ENCODE results near the gene ZKSCAN2. TPM values are rescaled to one million over a fixed set of nuclear protein-coding genes. Genes with fewer than 3 reads are reported as not detected.
A peak's percentile ranks its signal among the peaks of the same experiment; 100 is the strongest.

Gene ZKSCAN2
- total RNA-seq, 1 experiment from 2014 or later = 4.5 TPM

DNA sequence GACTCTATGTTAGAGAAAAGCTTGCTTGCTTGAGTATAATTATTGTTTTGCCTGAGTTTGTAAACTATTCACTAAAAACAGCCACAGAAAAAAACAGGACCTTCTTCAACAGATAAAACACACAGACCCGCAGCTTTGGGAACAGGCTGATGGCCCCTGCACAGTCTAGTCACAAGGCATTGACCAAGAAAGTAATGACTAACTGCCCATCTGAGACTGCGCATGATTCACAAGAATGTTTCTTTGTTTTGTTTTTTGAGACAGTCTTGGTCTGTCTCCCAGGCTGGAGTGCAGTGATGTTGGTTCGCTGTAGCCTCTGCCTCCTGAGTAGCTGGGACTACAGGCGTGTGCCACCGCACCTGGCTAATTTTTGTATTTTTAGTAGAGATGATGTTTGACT, 2.8 kb upstream of the ZKSCAN2 start:
- CTCF ChIA-PET = no interaction called here
- no peaks in the 10 kb centered on the region; the same call in 1 of the 2 replicates for H3K9me2 ChIP-seq (ENCODE audit: insufficient read depth)

DNA sequence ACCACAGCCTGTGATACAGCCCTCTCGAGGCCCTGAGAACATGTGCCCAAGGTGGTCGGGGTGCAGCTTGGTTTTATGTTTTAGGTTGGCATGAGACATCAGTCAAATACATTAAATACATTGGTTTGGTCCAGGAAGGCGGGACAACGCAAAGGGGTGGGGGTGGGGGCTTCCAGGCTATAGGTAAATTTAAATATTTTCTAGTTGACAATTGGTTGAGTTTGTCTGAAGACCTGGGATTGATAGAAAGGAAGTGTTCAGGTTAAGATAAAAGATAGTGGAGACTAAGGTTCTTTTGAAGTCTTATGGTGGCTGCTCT, 1.2 kb upstream of the ZKSCAN2 start:
- Histone ChIP-seq H3K4me3 (peak overlapping the region; percentile 89), H3K4me2 (peak overlapping the region; percentile 97), H2AFZ (peak overlapping the region; percentile 91; the same call in 1 of the 2 replicates), H3K36me3 (ENCODE audit: low read depth) (no peaks in the 10 kb centered on the region), H3K27ac (peak overlapping the region; percentile 96), H3K4me1 (replicated peaks; ENCODE audit: insufficient read depth) (peaks cover 21% of the 10 kb centered on the region), H3F3A (ENCODE audit: insufficient read depth, low read depth) (peaks cover 5% of the 10 kb centered on the region; the same call in 1 of the 2 replicates), H4K20me1 (ENCODE audit: insufficient read depth) (peaks cover 44% of the 10 kb centered on the region), H3K9me3 (ENCODE audit: insufficient read depth, low read depth) (no peaks in the 10 kb centered on the region), H3K9me2 (ENCODE audit: insufficient read depth) (no peaks in the 10 kb centered on the region; the same call in 1 of the 2 replicates), H3K79me2 (ENCODE audit: low read depth) (peaks cover 58% of the 10 kb centered on the region), H3K27me3 (ENCODE audit: insufficient read depth, low read depth) (no peaks in the 10 kb centered on the region)
- BruUV-seq (replicated peaks) = no TSS peak
- intact Hi-C loops (cut with micrococcal nuclease; ENCODE audit: unreplicated experiment) = loop anchor here (5.0 to 10.0 kb wide), 3 partner anchors 107 to 722 kb away; partner anchors contain the start of gene RBBP6
- DNase-seq = no peak
- POLR2A ChIA-PET (ENCODE audit: unreplicated experiment) = interaction anchor here (0.5 to 0.6 kb wide), 3 partner anchors 8 to 127 kb away, joined by 3 to 6 read pairs (median 3); no protein-coding TSS in a partner anchor
- CTCF ChIA-PET = interaction anchor here (0.7 kb wide), 1 partner anchor 1911 kb away, joined by 10 read pairs; no protein-coding TSS in a partner anchor
- TF ChIP-seq, protein P1, sequence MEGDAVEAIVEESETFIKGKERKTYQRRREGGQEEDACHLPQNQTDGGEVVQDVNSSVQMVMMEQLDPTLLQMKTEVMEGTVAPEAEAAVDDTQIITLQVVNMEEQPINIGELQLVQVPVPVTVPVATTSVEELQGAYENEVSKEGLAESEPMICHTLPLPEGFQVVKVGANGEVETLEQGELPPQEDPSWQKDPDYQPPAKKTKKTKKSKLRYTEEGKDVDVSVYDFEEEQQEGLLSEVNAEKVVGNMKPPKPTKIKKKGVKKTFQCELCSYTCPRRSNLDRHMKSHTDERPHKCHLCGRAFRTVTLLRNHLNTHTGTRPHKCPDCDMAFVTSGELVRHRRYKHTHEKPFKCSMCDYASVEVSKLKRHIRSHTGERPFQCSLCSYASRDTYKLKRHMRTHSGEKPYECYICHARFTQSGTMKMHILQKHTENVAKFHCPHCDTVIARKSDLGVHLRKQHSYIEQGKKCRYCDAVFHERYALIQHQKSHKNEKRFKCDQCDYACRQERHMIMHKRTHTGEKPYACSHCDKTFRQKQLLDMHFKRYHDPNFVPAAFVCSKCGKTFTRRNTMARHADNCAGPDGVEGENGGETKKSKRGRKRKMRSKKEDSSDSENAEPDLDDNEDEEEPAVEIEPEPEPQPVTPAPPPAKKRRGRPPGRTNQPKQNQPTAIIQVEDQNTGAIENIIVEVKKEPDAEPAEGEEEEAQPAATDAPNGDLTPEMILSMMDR (conservative IDR thresholded peaks at IDR 0.05) = no peak
- no peak for TF ChIP-seq EZH2 (IDR thresholded peaks at IDR 0.05; ENCODE audit: low read depth)

More for the DNA sequence above, 2.8 kb upstream of the ZKSCAN2 start:
- Histone ChIP-seq H3K9me3 (ENCODE audit: insufficient read depth, low read depth) (no peaks in the 10 kb centered on the region), H3K4me2 (no peak overlapping the region), H3K36me3 (ENCODE audit: low read depth) (no peaks in the 10 kb centered on the region), H3K4me3 (no peak overlapping the region), H3K27me3 (ENCODE audit: insufficient read depth, low read depth) (no peaks in the 10 kb centered on the region), H4K20me1 (ENCODE audit: insufficient read depth) (peaks cover 58% of the 10 kb centered on the region), H3F3A (ENCODE audit: insufficient read depth, low read depth) (peaks cover 5% of the 10 kb centered on the region; the same call in 1 of the 2 replicates), H3K27ac (no peak overlapping the region), H2AFZ (no peak overlapping the region), H3K4me1 (replicated peaks; ENCODE audit: insufficient read depth) (peaks cover 18% of the 10 kb centered on the region), H3K79me2 (ENCODE audit: low read depth) (peaks cover 54% of the 10 kb centered on the region)
- BruUV-seq (replicated peaks) = no TSS peak
- TF ChIP-seq EZH2 (IDR thresholded peaks at IDR 0.05; ENCODE audit: low read depth) = no peak
- TF ChIP-seq, protein P1 (conservative IDR thresholded peaks at IDR 0.05) = no peak
- DNase-seq = no peak
- intact Hi-C loops (cut with micrococcal nuclease; ENCODE audit: unreplicated experiment) = no loop called here
- POLR2A ChIA-PET (ENCODE audit: unreplicated experiment) = no interaction called here

DNA sequence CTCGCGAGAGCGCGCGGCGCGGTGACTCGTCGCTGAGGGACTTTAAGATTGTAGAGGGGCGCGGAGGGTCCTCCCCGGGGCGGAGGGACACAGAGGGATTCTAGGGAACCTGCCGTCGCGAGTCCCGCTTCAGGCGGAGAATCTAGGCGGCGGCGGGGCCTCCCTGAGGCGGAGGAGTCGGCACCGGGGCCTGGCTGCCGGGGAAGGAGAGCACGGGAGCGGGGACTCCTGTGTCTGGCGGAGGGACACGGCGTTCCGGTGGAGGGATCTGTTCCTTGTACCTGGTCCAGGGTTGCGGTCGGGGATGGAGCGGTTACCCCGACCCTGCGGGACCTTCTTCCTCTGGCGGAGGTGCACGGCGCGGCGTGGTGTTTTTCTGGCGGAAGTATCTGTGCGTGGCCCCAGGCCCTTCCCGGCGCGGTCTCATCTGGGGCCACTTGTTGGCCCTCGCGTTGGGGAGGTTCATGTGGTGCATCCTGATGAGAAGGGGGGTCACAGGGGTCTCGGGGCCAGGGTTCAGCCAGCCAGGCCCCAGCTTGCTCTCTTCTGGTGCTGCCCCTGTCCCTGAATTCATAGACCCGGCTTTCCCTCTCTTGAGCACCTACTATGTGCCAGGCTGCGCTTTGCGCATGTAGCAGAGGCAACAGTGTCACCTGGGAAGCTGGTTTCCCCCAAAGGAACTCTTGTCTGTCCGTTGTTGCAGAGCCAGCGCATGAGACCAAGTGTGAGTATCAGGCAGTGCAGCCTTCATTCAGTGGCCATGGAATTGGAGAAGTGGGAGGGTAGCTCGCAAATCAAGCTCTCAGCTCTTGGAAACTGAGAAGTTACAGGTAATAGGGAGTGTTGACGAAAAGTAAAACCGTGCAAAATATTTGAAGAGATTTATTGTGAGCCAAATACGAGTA, 563 bp upstream of the ZKSCAN2 start:
- Histone ChIP-seq H3K36me3 (ENCODE audit: low read depth) (no peaks in the 10 kb centered on the region), H3K27me3 (ENCODE audit: insufficient read depth, low read depth) (no peaks in the 10 kb centered on the region), H2AFZ (peak overlapping the region; percentile 91), H3K9me2 (ENCODE audit: insufficient read depth) (no peaks in the 10 kb centered on the region; the same call in 1 of the 2 replicates), H3K4me3 (peak overlapping the region; percentile 89), H3K4me1 (replicated peaks; ENCODE audit: insufficient read depth) (peaks cover 21% of the 10 kb centered on the region), H3K27ac (peak overlapping the region; percentile 96), H3F3A (ENCODE audit: insufficient read depth, low read depth) (peaks cover 5% of the 10 kb centered on the region; the same call in 1 of the 2 replicates), H3K9me3 (ENCODE audit: insufficient read depth, low read depth) (no peaks in the 10 kb centered on the region), H3K79me2 (ENCODE audit: low read depth) (peaks cover 58% of the 10 kb centered on the region), H4K20me1 (ENCODE audit: insufficient read depth) (peaks cover 41% of the 10 kb centered on the region), H3K4me2 (peak overlapping the region; percentile 97)
- ChIA-PET POLR2A (ENCODE audit: unreplicated experiment) (interaction anchor here (0.5 to 0.6 kb wide), 3 partner anchors 8 to 127 kb away, joined by 3 to 6 read pairs (median 3); no protein-coding TSS in a partner anchor), CTCF (interaction anchor here (0.7 kb wide), 1 partner anchor 1911 kb away, joined by 10 read pairs; no protein-coding TSS in a partner anchor)
- TSS peak; percentile 56 for BruUV-seq (replicated peaks)
- intact Hi-C loops (cut with micrococcal nuclease; ENCODE audit: unreplicated experiment) = loop anchor here (5.0 to 10.0 kb wide), 3 partner anchors 106 to 721 kb away; partner anchors contain the start of gene RBBP6
- DNase-seq = peak; percentile 74 to 82
- TF ChIP-seq, protein P1 (conservative IDR thresholded peaks at IDR 0.05) = no peak
- no peak for TF ChIP-seq EZH2 (IDR thresholded peaks at IDR 0.05; ENCODE audit: low read depth)

Measured in PC-9 (cell line).